Activated effector memory CD4-positive, alpha-beta T cell treated with Interleukin-2 at 50 U/mL for 16 hours (primary cell): ENCODE results near the gene CST9L.
"Not testable (repeated sequence)": the region's sequence is repeated elsewhere in the genome, so short reads cannot be mapped to it uniquely, and the experiment has no call there.

Experiments used
- DNase-seq: peaks from one replicate; pipeline ENCODE4 v3.0.0-alpha.2; 2020

CST9L gene

GRCh38 chr20:23585808-23586734 lies 17.8 kb upstream of the CST9L start:
- no peak for DNase-seq

DNA sequence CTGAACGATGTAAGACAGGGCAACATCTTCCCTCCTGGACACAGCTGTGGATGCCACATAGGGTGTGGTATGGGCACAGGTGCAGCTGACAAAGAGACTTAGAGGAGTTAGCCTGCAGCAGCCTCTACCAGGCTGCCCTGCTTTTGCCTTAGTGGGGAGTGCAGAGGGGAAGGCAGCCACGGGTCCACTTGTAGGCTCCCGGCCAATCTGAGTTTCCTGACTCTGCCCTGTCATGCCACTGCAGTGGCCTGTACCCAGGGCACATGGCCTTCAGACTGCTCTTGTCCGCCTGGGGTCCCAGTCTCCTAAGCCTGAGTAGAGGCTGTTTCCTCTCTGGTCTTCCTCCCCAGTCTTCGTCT lies 17.1 kb upstream of the CST9L start:
- no peak for DNase-seq

GRCh38 chr20:23584434-23585199 lies 16.3 kb upstream of the CST9L start:
- DNase-seq: no peak

GRCh38 chr20:23583526-23583925 lies 15.2 kb upstream of the CST9L start:
- DNase-seq: no peak

- DNase-seq: no peak
Measured at GRCh38 chr20:23582293-23582692, 14.0 kb upstream of the CST9L start.

DNA sequence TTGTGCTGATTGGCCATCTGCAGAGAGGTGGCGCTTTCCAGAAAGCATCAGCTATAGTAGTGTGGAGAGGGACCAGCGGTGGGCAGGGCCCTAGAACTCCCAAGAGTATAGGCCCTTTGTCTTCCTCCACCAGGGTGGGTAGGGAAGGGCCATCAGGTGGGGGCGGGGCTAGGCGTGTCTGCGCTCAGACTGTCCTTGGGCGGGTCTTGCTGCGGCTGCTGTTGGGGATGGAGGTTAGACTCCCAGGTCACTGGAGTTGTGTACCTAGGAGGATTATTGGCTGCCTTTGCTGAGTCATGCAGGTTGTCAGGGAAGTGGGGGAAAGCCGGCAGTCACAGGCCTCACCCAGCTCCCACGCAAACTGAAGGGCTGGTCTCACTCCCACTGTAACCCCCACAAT lies 13.5 kb upstream of the CST9L start:
- not testable (repeated sequence) for DNase-seq

DNA sequence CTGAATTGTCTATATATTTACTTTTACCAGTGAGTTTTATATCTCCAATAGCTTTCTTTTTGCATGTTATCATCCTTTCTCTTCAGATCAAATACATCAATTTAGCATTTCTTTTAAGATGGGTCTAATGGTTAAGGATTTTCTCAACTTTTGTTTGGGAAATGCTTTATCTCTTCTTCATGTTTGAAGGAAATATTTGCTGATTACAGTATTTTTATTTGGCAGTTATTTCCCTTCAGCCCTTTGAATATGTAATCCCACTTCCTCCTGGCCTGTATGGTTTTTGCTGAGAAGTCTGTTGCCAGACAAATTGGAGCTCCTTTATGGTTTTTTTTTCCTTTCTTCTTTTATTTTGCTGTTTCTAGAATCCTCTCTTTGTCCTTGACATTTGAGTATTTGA lies 6.7 kb upstream of the CST9L start:
- no peak for DNase-seq

GRCh38 chr20:23570178-23570760 lies 2.0 kb upstream of the CST9L start:
- no peak for DNase-seq

DNA sequence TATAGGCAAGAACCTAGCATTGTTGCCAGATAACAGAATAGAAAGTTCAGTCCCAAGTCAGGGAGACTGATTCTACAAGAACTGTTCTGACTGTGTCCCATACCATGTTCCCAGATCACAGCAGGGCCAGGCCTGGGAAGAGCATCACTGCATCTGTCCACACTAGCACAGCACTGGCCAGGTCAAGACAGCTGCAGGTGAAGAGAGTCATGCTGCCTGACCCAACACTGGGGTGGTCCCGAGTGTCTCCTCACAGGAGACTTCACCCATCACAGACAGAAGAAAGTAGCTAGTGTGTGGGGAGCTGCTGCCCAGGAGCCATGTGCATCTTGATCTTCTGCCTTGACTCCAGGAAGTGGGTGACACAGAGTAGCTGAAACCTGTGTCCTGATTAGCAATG lies 1.3 kb upstream of the CST9L start:
- no peak for DNase-seq

DNA sequence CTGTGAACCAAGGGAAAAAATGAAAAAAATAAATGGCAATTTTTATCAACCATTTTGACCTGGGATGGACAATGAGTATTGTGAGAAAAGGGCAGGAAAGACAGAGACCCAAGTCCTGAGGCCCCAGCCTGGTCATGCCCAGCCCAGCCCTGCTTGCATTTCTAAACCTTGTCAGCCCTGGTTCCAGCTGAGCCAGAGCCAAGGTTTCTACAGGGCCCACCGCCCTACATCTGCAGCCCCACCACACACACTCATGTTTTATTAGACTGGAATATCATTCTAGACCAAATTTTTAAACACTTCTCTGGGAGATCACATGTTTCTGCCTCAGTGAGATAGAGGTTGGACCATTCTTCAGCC lies 667 bp upstream of the CST9L start:
- no peak for DNase-seq

DNA sequence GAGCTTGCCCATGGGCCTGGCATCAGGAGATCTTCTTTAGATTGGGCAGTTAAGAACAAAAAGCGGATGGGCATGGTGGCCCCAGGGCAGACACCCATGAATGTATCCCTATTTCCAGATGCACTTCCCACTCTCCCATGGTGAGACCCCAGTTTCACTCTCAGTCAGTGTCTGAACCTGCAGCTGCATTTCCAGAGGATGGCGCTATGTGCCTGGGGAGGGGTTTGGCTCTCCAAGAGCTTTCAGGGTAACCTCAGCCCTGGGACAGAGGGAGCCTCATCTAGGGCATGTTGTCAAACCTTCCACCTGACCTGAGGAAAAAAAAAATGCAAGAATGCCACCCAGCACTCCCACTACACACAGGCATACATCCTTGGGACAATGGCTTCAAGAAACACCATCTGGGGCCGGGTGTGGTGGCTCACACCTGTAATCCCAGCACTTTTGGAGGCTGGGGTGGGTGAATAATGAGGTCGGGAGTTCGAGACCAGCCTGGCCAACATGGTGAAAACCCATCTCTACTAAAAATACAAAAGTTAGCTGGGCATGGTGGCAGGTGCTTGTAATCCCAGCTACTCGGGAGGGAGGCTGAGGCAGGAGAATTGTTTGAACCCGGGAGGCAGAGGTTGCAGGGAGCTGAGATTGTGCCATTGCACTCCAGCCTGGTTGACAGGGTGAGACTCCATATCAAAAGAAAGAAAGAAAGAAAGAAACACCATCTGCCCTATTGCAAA lies 1.9 kb downstream of the CST9L start:
- DNase-seq: no peak

DNA sequence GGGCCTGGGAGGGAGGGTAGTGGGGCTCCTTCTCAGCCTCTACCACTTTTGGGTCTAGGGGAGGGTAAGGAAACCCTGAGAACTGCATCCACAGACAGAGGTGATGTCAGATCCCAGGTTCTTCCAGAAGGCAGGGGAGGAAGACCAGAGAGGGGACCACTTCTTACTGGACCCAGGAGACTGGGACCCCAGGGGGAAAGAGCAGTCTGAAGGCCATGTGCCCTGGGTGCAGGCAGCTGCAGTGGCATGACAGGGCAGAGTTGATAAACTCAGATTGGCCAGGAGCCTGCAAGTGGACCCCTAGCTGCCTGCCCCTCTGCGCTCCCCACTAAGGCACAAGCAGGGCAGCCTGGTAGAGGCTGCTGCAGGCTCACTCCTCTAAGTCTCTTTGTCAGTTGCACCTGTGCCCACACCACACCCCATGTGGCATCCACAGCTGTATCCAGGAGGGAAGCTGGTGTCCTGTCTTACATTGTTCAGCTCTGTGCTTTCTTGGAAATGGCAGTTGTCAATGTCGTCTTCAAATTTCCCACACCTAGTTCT lies 2.7 kb downstream of the CST9L start:
- no peak for DNase-seq

GRCh38 chr20:23564927-23565326 lies 3.4 kb downstream of the CST9L start:
- no peak for DNase-seq

GRCh38 chr20:23562721-23563342 lies 5.5 kb downstream of the CST9L start:
- DNase-seq: no peak

DNA sequence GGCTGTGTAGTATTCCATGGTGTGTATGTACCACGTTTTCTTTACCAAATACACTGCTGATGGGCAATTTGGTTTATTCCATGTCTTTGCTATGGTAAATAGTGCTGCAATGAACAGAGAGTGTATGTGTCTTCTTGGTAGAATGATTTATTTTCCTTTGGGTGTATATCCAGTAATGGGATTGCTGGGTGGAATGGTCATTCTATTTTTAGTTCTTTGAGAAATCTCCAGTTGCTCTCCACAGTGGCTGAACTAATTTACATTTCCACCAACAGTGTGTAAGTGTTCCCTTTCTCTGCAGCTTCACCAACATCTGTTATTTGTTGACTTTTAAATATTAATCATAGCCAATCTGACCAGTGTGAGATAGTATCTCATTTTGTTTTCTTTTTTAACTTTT lies 13.9 kb downstream of the CST9L start:
- no peak for DNase-seq

GRCh38 chr20:23551786-23552185 lies 16.5 kb downstream of the CST9L start:
- no peak for DNase-seq

DNA sequence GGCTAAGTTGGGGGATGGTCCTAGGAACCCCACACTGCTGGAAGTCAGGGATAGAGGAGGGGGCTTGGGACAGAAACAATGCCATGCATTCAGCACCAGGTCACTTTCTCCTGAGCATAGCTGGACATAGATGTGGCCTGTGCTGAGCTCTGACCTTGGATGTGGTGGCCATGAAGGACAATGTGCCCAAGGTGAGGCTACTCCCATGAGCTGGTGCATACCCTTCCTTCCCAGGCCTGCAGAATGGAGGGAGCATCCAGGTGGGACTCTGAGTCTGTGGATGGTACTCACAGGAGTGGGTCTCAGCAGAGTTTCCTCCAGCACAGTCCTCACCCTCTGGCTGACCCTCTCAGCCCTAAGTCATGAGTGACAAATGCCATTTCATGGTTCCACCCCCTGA lies 16.9 kb downstream of the CST9L start:
- no peak for DNase-seq

DNA sequence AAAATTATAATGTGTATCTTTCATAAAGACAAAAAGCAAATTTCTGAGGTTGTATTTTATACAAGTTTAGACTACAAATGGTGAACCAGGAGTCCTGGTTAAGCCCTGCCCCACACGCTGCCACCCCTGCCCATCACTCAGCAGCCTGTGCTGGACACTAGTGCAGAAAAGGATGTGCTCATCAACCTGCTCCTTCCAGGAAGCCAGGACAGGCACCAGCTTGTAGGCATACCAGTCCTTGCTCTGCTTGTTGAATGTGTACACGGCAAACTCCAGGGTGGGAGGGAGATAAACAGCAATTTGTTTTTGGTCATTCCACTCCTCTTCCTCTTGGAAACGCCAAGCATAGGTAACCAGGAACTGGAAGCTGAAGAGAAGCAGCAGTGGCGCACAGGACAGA lies 18.1 kb downstream of the CST9L start:
- no peak for DNase-seq

DNA sequence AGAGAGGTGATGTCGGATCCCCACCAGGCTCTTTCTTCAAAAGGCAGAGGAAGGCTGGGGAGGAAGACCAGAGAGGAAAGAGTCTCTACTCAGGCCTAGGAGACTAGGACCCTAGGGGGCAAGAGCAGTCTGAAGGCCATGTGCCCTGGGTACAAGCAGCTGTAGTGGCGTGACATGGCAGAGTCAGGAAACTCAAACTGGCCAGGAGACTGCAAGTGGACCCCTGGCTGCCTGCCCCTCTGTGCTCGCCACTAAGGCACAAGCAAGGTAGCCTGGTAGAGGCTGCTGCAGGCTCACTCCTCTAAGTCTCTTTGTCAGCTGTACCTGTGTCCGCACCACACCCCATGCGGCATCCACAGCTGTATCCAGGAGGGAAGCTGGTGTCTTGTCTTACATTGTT lies 19.9 kb downstream of the CST9L start:
- no peak for DNase-seq

DNA sequence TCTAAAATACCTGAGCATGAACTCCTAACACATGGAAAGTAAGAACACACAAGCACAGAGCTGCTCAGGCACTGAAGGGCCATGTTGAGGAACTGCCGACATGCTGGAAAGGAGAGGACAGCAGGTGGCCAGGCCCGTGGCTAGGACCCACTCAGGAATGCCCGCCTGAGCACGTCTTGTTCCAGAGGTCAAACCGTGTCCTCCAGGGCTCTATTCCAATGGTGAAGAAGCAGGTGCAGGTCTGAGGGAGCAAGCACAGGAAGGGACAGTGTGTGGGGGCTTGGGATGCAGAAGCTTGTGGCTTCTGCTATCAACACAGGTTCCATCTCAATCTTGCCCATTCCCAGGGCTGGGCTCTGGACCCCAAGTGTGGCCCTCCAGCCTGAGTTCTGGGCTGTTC lies 20.7 kb downstream of the CST9L start:
- no peak for DNase-seq

DNA sequence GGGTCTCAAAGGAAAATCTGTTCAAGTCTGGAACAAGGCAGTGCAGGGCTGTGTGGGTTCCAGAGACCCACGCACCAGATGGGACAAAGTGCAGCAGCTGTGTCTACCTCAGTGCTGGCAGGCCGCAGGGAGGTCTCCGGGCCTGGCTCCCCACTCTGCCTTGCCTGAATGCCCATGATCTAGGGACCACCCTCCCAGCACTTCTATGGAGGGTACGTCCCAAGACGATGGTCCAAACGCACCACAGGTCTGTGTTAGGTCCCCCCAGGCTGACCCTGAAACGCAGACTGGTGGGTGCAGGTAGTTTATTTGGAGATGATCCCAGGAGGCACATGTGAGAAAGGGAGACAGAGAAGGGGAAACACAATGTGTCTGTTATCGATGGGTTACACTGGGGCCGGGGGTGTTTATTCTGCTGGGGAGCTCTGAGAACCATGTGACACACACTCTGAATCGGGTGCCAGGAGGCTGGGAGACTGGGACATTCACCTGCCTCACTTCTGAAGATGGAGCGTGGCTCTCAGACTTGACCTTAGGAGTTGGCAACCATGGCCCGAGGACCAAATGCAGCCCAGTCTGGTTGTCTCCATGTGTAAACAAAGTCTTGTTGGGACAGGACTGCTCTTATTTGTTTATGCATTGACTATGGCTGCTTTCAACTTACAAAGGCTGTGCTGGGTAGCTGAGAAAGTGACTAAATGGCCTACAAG lies 21.7 kb downstream of the CST9L start:
- DNase-seq: no peak

- DNase-seq: no peak
Measured at GRCh38 chr20:23544133-23544532, 24.2 kb downstream of the CST9L start.
